Measurements from ENCODE around the gene TGM1. TPM values are rescaled to one million over a fixed set of nuclear protein-coding genes. Genes with fewer than 3 reads are reported as not detected.

Gene TGM1
- total and polyA plus RNA-seq, 10 of the 15 experiments (the other 5 are each of a cell fraction or from before 2014, with no cell fraction given): 0.05 to 5.9 (median 1.8) TPM

- TF ChIP-seq SKIL (IDR thresholded peaks at IDR 0.05; ENCODE audit: low read depth, poor library complexity, severe bottlenecking) (no peak), ETV6 (conservative IDR thresholded peaks at IDR 0.05 in 1 of 2, IDR thresholded peaks at IDR 0.05 in 1 of 2; ENCODE audit: borderline replicate concordance in 1 of 2, low read depth in 1 of 2) (no peak)
Measured at GRCh38 chr14:24260780-24261157, 2.2 kb downstream of the TGM1 start (continued).

- TF ChIP-seq FOS (IDR thresholded peaks at IDR 0.05; ENCODE audit: borderline replicate concordance, extremely low read depth, insufficient read length) (no peak), PAX8 (IDR thresholded peaks at IDR 0.05) (no peak), NR2C2 (IDR thresholded peaks at IDR 0.05; ENCODE audit: borderline replicate concordance, control insufficient read depth, insufficient read length, low read depth) (no peak), ZZZ3 (IDR thresholded peaks at IDR 0.05; ENCODE audit: control insufficient read depth, insufficient read length, low read depth) (no peak), ATF2 (IDR thresholded peaks at IDR 0.05; ENCODE audit: low read length) (no peak), SP1 (IDR thresholded peaks at IDR 0.05; ENCODE audit: low read depth, low read length) (no peak), SMAD1 (IDR thresholded peaks at IDR 0.05; ENCODE audit: low read depth, partially characterized antibody) (no peak), ZNF622 (IDR thresholded peaks at IDR 0.05) (no peak), SMC3 (IDR thresholded peaks at IDR 0.05; ENCODE audit: borderline replicate concordance, low read length) (no peak), JUNB (IDR thresholded peaks at IDR 0.05) (no peak), KAT2A (conservative IDR thresholded peaks at IDR 0.05; ENCODE audit: control insufficient read depth, low read depth, low read length) (no peak), CHD4 (IDR thresholded peaks at IDR 0.05) (no peak)
- intact Hi-C loops (cut with micrococcal nuclease; ENCODE audit: unreplicated experiment) (no loop called here), in situ Hi-C loops (cut with MboI) (no loop called here)
- H3K27me3 ChIP-seq (replicated peaks in 1 of 2; ENCODE audit: control insufficient read depth in 2 of 2, insufficient read depth in 2 of 2, low read length in 1 of 2): no peaks in the 10 kb centered on the region
- ChIA-PET RAD21 (ENCODE audit: unreplicated experiment) (no interaction called here), POLR2A (no interaction called here), CTCF (interaction anchor here (0.9 to 1.3 kb wide), 2 partner anchors 17 to 48 kb away, joined by 3 to 4 read pairs; partner anchors contain the start of gene CIDEB), SMC1A (ENCODE audit: uncharacterized antibody, unreplicated experiment) (interaction anchor here (0.9 kb wide), 1 partner anchor 14 kb away, joined by 3 read pairs; no protein-coding TSS in a partner anchor)
- no TSS peak for BruUV-seq (replicated peaks)
- no peak overlapping the region for H3K9ac ChIP-seq (ENCODE audit: control insufficient read depth, insufficient read depth, low read length)
- ATAC-seq (no peak; the same call in 2 of the 3 replicates), DNase-seq (ENCODE audit: low read depth, low spot score) (no peak), FAIRE-seq (no peak)
- H2AFZ ChIP-seq (ENCODE audit: control insufficient read depth, low read depth, low read length): no peak overlapping the region
- H3K27ac ChIP-seq (ENCODE audit: control insufficient read depth, insufficient read depth): no peak overlapping the region
- no peak overlapping the region for H3K4me2 ChIP-seq (ENCODE audit: control insufficient read depth, insufficient read depth)
- H4K20me1 ChIP-seq (ENCODE audit: control insufficient read depth, insufficient read depth): no peaks in the 10 kb centered on the region
- WGBS (ENCODE audit: insufficient coverage, insufficient replicate concordance, low lambda C conversion rate, missing lambda C conversion rate): 81% methylated on average over 15 of the region's 16 CpGs
- H3K36me3 ChIP-seq (ENCODE audit: control insufficient read depth in 2 of 2, insufficient read depth in 2 of 2, low read length in 1 of 2): no peaks in the 10 kb centered on the region; a peak in 2 of 4 replicates
- H3K4me1 ChIP-seq (ENCODE audit: control insufficient read depth, insufficient read depth, low read length): no peaks in the 10 kb centered on the region
- H3K79me2 ChIP-seq (ENCODE audit: control insufficient read depth, insufficient read depth, low read length): no peaks in the 10 kb centered on the region
- no peaks in the 10 kb centered on the region for H3K9me3 ChIP-seq (replicated peaks; ENCODE audit: control insufficient read depth, insufficient read depth, low read length)
- H3K4me3 ChIP-seq: no peak overlapping the region
Measured at GRCh38 chr14:24260026-24260779, 2.8 kb downstream of the TGM1 start.
